IPS-NIHi11 (cell line): ENCODE data around the gene CAMKK1.

Experiments used
- DNase-seq: peaks from one replicate; pipeline ENCODE4 v3.0.0; 2012; ENCODE audit warnings: mixed read lengths, low spot score

Gene CAMKK1

GRCh38 chr17:3896108-3896967 is 3.5 kb upstream of the CAMKK1 start:
- DNase-seq: no peak

GRCh38 chr17:3895354-3895753 is 2.5 kb upstream of the CAMKK1 start:
- DNase-seq: no peak

- no peak for DNase-seq
Observed at GRCh38 chr17:3894911-3895343, 2.1 kb upstream of the CAMKK1 start.

GRCh38 chr17:3894188-3894587 is 1.3 kb upstream of the CAMKK1 start:
- DNase-seq: no peak

- DNase-seq: no peak
Observed at GRCh38 chr17:3893720-3894116, 865 bp upstream of the CAMKK1 start.

- DNase-seq: peak; percentile 78
Observed at GRCh38 chr17:3892095-3892998, 506 bp downstream of the CAMKK1 start.

- no peak for DNase-seq
Observed at GRCh38 chr17:3891626-3892094, 1.2 kb downstream of the CAMKK1 start.

- DNase-seq: no peak
Observed at GRCh38 chr17:3890878-3891219, 2.0 kb downstream of the CAMKK1 start.

GRCh38 chr17:3890082-3890877 is 2.6 kb downstream of the CAMKK1 start:
- DNase-seq: no peak

- DNase-seq: no peak
Observed at GRCh38 chr17:3889325-3890012, 3.4 kb downstream of the CAMKK1 start.

GRCh38 chr17:3888343-3889171 is 4.3 kb downstream of the CAMKK1 start:
- DNase-seq: peak; percentile 76

- no peak for DNase-seq
Observed at GRCh38 chr17:3887804-3888203, 5.0 kb downstream of the CAMKK1 start.

- no peak for DNase-seq
Observed at GRCh38 chr17:3887394-3887793, 5.5 kb downstream of the CAMKK1 start.

GRCh38 chr17:3886776-3887175 is 6.1 kb downstream of the CAMKK1 start:
- DNase-seq: no peak

- no peak for DNase-seq
Observed at GRCh38 chr17:3885970-3886369, 6.9 kb downstream of the CAMKK1 start.

GRCh38 chr17:3885271-3885670 is 7.6 kb downstream of the CAMKK1 start:
- DNase-seq: no peak

GRCh38 chr17:3884188-3884587 is 8.7 kb downstream of the CAMKK1 start:
- DNase-seq: no peak

GRCh38 chr17:3882276-3882675 is 10.6 kb downstream of the CAMKK1 start:
- DNase-seq: no peak

- DNase-seq: no peak
Observed at GRCh38 chr17:3880983-3881382, 11.9 kb downstream of the CAMKK1 start.

GRCh38 chr17:3879591-3880417 is 13.0 kb downstream of the CAMKK1 start:
- no peak for DNase-seq
